IMR-90 (cell line): ENCODE measurements around the gene TAF4B. TPM values are rescaled to one million over a fixed set of nuclear protein-coding genes. Genes with fewer than 3 reads are reported as not detected.

Source experiments
- ATAC-seq: fragments of 200-7000 bp; cut with Tn5 transposase; 2 replicates; pipeline ENCODE4 v1.9.1; 2020; ENCODE audit warnings: low read depth, mild to moderate bottlenecking, moderate library complexity
- BruUV-seq: library from RNA; stranded (reverse); fragments of 400-500 nt; replicated peaks from 2 replicates; lab custom pipeline; 2021; lab: Mats Ljungman, UMichigan
- CTCF ChIA-PET: fragments of 300-600 bp; formaldehyde crosslinking; extraction: SDS; loops from one replicate; lab custom pipeline; 2021; ENCODE audit warnings: antibody characterized with exemption; lab: Yijun Ruan, JAX
- POLR2A ChIA-PET: fragments of 300-600 bp; sonication (Branson Sonifier 250); formaldehyde crosslinking; loops from one replicate; lab custom pipeline; 2022; ENCODE audit warnings: antibody characterized with exemption; ENCODE audit not compliant: unreplicated experiment; lab: Charles Lee
- DNase-seq: peaks from one replicate; pipeline ENCODE4 v3.0.0; 2013
- H2AFZ ChIP-seq: replicated peaks from 2 replicates; pipeline ENCODE3; 2013; ENCODE audit warnings: low read length, mild to moderate bottlenecking; ENCODE audit not compliant: poor library complexity
- H2AK5ac ChIP-seq: 2 replicates; pipeline ENCODE4 v1.6.1; 2013; ENCODE audit warnings: low read depth, low read length, inconsistent platforms
- H2AK9ac ChIP-seq: replicated peaks from 2 replicates; pipeline ENCODE3; 2013; ENCODE audit warnings: mild to moderate bottlenecking, low read depth, low read length, moderate library complexity; ENCODE audit not compliant: poor library complexity
- H2BK120ac ChIP-seq: 2 replicates; pipeline ENCODE4 v1.6.1; 2013; ENCODE audit warnings: low read depth, low read length, inconsistent platforms
- H2BK15ac ChIP-seq: 3 replicates; pipeline ENCODE4 v1.6.1; 2013; ENCODE audit warnings: low read depth, low read length, inconsistent platforms
- H2BK20ac ChIP-seq: 2 replicates; pipeline ENCODE4 v1.6.1; 2013; ENCODE audit warnings: low read depth, mild to moderate bottlenecking, inconsistent platforms, low read length, moderate library complexity
- H2BK5ac ChIP-seq: 2 replicates; pipeline ENCODE4 v1.6.1; 2013; ENCODE audit warnings: mild to moderate bottlenecking, low read depth, low read length, inconsistent platforms; ENCODE audit not compliant: poor library complexity, severe bottlenecking
- H3K14ac ChIP-seq: replicated peaks from 2 replicates; pipeline ENCODE4 v1.6.1; 2013; ENCODE audit warnings: low read depth, low read length, inconsistent platforms
- H3K18ac ChIP-seq: 2 replicates; pipeline ENCODE4 v1.6.1; 2013; ENCODE audit warnings: low read depth, low read length, control low read depth
- H3K23ac ChIP-seq: 2 replicates; pipeline ENCODE4 v1.6.1; 2013; ENCODE audit warnings: low read depth, low read length, inconsistent platforms
- H3K27ac ChIP-seq: 2 replicates; pipeline ENCODE4 v1.5.1; 2013; ENCODE audit warnings: mild to moderate bottlenecking, control low read depth, low read length; ENCODE audit not compliant: insufficient read depth
- H3K27me3 ChIP-seq: 2 replicates; pipeline ENCODE4 v1.6.1; 2013; ENCODE audit warnings: low read length; ENCODE audit not compliant: control insufficient read depth, insufficient read depth
- H3K36me3 ChIP-seq: 2 replicates; pipeline ENCODE4 v1.6.1; 2013; ENCODE audit warnings: low read length, mixed read lengths; ENCODE audit not compliant: control insufficient read depth, insufficient read depth
- H3K4ac ChIP-seq: 2 replicates; pipeline ENCODE4 v1.6.1; 2013; ENCODE audit warnings: low read depth, low read length, inconsistent platforms
- H3K4me1 ChIP-seq: 2 replicates; pipeline ENCODE4 v1.6.1; 2013; ENCODE audit warnings: low read length, mixed read lengths; ENCODE audit not compliant: control insufficient read depth, insufficient read depth
- H3K4me2 ChIP-seq: 2 replicates; pipeline ENCODE4 v1.6.1; 2013; ENCODE audit warnings: low read depth, mild to moderate bottlenecking, control low read depth, low read length, moderate library complexity
- H3K4me3 ChIP-seq: 2 replicates; pipeline ENCODE4 v1.5.1; 2013; ENCODE audit warnings: low read depth, mild to moderate bottlenecking, control low read depth, low read length, moderate library complexity; ENCODE audit not compliant: insufficient read depth
- H3K56ac ChIP-seq: 2 replicates; pipeline ENCODE4 v1.6.1; 2013; ENCODE audit warnings: low read length, inconsistent platforms; ENCODE audit not compliant: insufficient read depth; ENCODE audit errors: extremely low read depth
- H3K79me1 ChIP-seq, 2 experiments: 2 replicates each; pipeline ENCODE4 v1.6.1; 2013; ENCODE audit warnings: low read length in 2 of 2, inconsistent platforms in 1 of 2, low read depth in 1 of 2
- H3K9ac ChIP-seq: 2 replicates; pipeline ENCODE4 v1.6.1; 2013; ENCODE audit warnings: low read depth, low read length, control low read depth
- H3K9me1 ChIP-seq: 2 replicates; pipeline ENCODE4 v1.6.1; 2013; ENCODE audit warnings: low read length, inconsistent platforms; ENCODE audit not compliant: insufficient read depth
- H3K9me3 ChIP-seq: 2 replicates; pipeline ENCODE4 v1.6.1; 2013; ENCODE audit warnings: low read length; ENCODE audit not compliant: control insufficient read depth, insufficient read depth
- H4K20me1 ChIP-seq: 2 replicates; pipeline ENCODE4 v1.6.1; 2013; ENCODE audit warnings: low read length, inconsistent platforms; ENCODE audit not compliant: insufficient read depth
- H4K5ac ChIP-seq: 2 replicates; pipeline ENCODE4 v1.6.1; 2013; ENCODE audit warnings: mild to moderate bottlenecking, low read depth, low read length, control low read depth
- H4K8ac ChIP-seq, 2 experiments: 2 replicates each; pipeline ENCODE4 v1.6.1; 2013; ENCODE audit warnings: low read depth in 2 of 2, low read length in 2 of 2, control low read depth in 1 of 2, inconsistent platforms in 1 of 2
- H4K91ac ChIP-seq: 2 replicates; pipeline ENCODE4 v1.6.1; 2013; ENCODE audit warnings: low read depth, low read length, inconsistent platforms; ENCODE audit not compliant: insufficient read depth
- BHLHE40 ChIP-seq: fragments of 150-350 bp; IDR thresholded peaks from 2 replicates; pipeline ENCODE4 v1.6.1; 2016; ENCODE audit warnings: mild to moderate bottlenecking, low read depth, low read length
- FOS ChIP-seq: fragments of 150-350 bp; IDR thresholded peaks from 2 replicates; pipeline ENCODE4 v1.6.1; 2016; ENCODE audit warnings: low read depth, low read length
- MAFK ChIP-seq: IDR thresholded peaks from 2 replicates; pipeline ENCODE4 v1.6.1; 2012; ENCODE audit warnings: low read depth, low read length, improper control_type of control experiment
- MXI1 ChIP-seq: IDR thresholded peaks from 2 replicates; pipeline ENCODE4 v1.6.1; 2012; ENCODE audit warnings: low read depth, mild to moderate bottlenecking, low read length, moderate library complexity, borderline replicate concordance
- POLR2A ChIP-seq: IDR thresholded peaks from 2 replicates; pipeline ENCODE4 v1.6.1; 2012; ENCODE audit warnings: mild to moderate bottlenecking, low read depth, low read length
- RCOR1 ChIP-seq: IDR thresholded peaks from 2 replicates; pipeline ENCODE4 v1.6.1; 2012; ENCODE audit warnings: mild to moderate bottlenecking, low read length, improper control_type of control experiment; ENCODE audit not compliant: insufficient replicate concordance
- SMC3 ChIP-seq: fragments of 150-350 bp; IDR thresholded peaks from 2 replicates; pipeline ENCODE4 v1.6.1; 2016; ENCODE audit warnings: low read depth, mild to moderate bottlenecking, antibody characterized with exemption, low read length, moderate library complexity
- WGBS, 2 experiments: methylation state at CpG; one replicate each; pipeline versions ENCODE4 v1.1.5 to v1.1.7; 2013; ENCODE audit warnings: missing lambda C conversion rate in 2 of 2; ENCODE audit not compliant: insufficient read length in 1 of 2; ENCODE audit errors: extremely low coverage in 2 of 2; 5-methylcytosine and 5-hydroxymethylcytosine counted together
- dilution Hi-C: fragments of 300-500 bp; cut with HindIII; formaldehyde crosslinking; loops from one replicate; pipeline ENCODE4 v1.14.3; 2018; ENCODE audit warnings: low sequenced_read_pairs; ENCODE audit not compliant: unreplicated experiment
- in situ Hi-C: fragments of 300-500 bp; cut with MboI; formaldehyde crosslinking; loops from 3 replicates; pipeline ENCODE4 v1.14.3; 2019; ENCODE audit warnings: low sequenced_read_pairs, inconsistent platforms, mixed read lengths
- intact Hi-C: fragments of 100-400 bp; cut with micrococcal nuclease; formaldehyde crosslinking; loops from 2 replicates; pipeline ENCODE4 v1.10.0; 2022
- polyA plus RNA-seq, 3 experiments: library from polyadenylated mRNA; depleted of rRNA; stranded (reverse); fragments of >200 nt; gene quantifications; 2 replicates each; pipeline ENCODE4 v1.2.3, GENCODE V29; 2012; ENCODE audit warnings: low replicate concordance in 1 of 3
- total RNA-seq: library from RNA; depleted of rRNA; stranded (reverse); fragments of >200 nt; gene quantifications from 2 replicates; pipeline ENCODE4 v1.2.3, GENCODE V29; 2012

Gene TAF4B
- total and polyA plus RNA-seq, 2 of the 4 experiments (the other 2 are of a cell fraction): 0.38 to 1.1 TPM

GRCh38 chr18:26225915-26226228 is 373 bp upstream of the TAF4B start:
- Histone ChIP-seq H3K4me3 (peak overlapping the region; percentile 69), H2BK120ac (no peak overlapping the region), H2BK5ac (no peak overlapping the region), H2AFZ (peak overlapping the region; percentile 89), H3K18ac (no peak overlapping the region), H2BK20ac (no peak overlapping the region), H3K9me3 (no peaks in the 10 kb centered on the region), H3K14ac (0 out of 2 replicates have a peak overlapping the region, but pooled peaks have one; percentile 25), H4K91ac (no peak overlapping the region), H3K79me1 (no peaks in the 10 kb centered on the region), H3K56ac (no peak overlapping the region), H4K5ac (no peak overlapping the region), H3K36me3 (no peaks in the 10 kb centered on the region), H3K27ac (no peak overlapping the region), H2BK15ac (no peak overlapping the region), H3K9me1 (no peaks in the 10 kb centered on the region), H3K9ac (peak overlapping the region; percentile 44; the same call in 1 of the 2 replicates), H3K27me3 (no peaks in the 10 kb centered on the region; the same call in 1 of the 2 replicates), H3K23ac (no peak overlapping the region), H3K4ac (no peak overlapping the region), H2AK5ac (no peak overlapping the region), H2AK9ac (peak overlapping the region; percentile 7), H3K4me1 (no peaks in the 10 kb centered on the region), H4K8ac (no peak overlapping the region), H3K4me2 (peak overlapping the region; percentile 81), H4K20me1 (no peaks in the 10 kb centered on the region)
- ATAC-seq (no peak), DNase-seq (no peak)
- in situ Hi-C loops: no loop called here
- ChIA-PET POLR2A (interaction anchor here (0.6 kb wide), 1 partner anchor 50 kb away, joined by 3 read pairs; no protein-coding TSS in a partner anchor), CTCF (no interaction called here)
- no CpG with 5 or more reads among the region's 8 CpGs for WGBS, 2 experiments
- BruUV-seq: no TSS peak
- no peak for TF ChIP-seq BHLHE40
- TF ChIP-seq POLR2A: no peak
- no peak for TF ChIP-seq MXI1
- no peak for TF ChIP-seq FOS
- no peak for TF ChIP-seq MAFK
- no peak for TF ChIP-seq SMC3
- no peak for TF ChIP-seq RCOR1
- dilution Hi-C loops: no loop called here
- intact Hi-C loops: no loop called here
